Hematopoietic multipotent progenitor cell (in vitro differentiated cells): ENCODE measurements around the gene WNT7B. TPM values are rescaled to one million over a fixed set of nuclear protein-coding genes. Genes with fewer than 3 reads are reported as not detected.

Experiments used
- DNase-seq, 3 donors: peaks; one replicate each; pipeline ENCODE4 v3.0.0-alpha.2; 2011 to 2015; ENCODE audit warnings: low read depth in 2 of 3, low spot score in 2 of 3
- total RNA-seq: library from RNA; depleted of rRNA; stranded (reverse); fragments of >200 nt; gene quantifications from one replicate; pipeline ENCODE4 v1.2.3, GENCODE V29; 2012

WNT7B gene
- total RNA-seq, result under 0.01 TPM

- DNase-seq, result no peak
These were observed at the start of gene WNT7B for GRCh38 chr22:45977003-45977411. TSS of gene WNT7B (minus strand) at chr22:45977162. CDS start at chr22:45976754, 408 bp downstream.

GRCh38 chr22:46025973-46026898 lies 49.3 kb upstream of the WNT7B start:
- no peak for DNase-seq

- no peak for DNase-seq
These were observed 48.4 kb upstream of the WNT7B start for GRCh38 chr22:46025225-46025972.

GRCh38 chr22:46024136-46024840 lies 47.3 kb upstream of the WNT7B start:
- no peak for DNase-seq

- DNase-seq, result no peak
These were observed 46.6 kb upstream of the WNT7B start for GRCh38 chr22:46023558-46023981.

GRCh38 chr22:46022881-46023512 lies 46.0 kb upstream of the WNT7B start:
- no peak for DNase-seq

GRCh38 chr22:46021577-46021976 lies 44.6 kb upstream of the WNT7B start:
- no peak for DNase-seq

- no peak for DNase-seq
These were observed 42.4 kb upstream of the WNT7B start for GRCh38 chr22:46019351-46019750.

- DNase-seq, result no peak
These were observed 41.9 kb upstream of the WNT7B start for GRCh38 chr22:46018859-46019258.

GRCh38 chr22:46017166-46017565 lies 40.2 kb upstream of the WNT7B start:
- DNase-seq, result no peak

- peak; percentile 40 to 94 (median 94) for DNase-seq
These were observed 36.8 kb upstream of the WNT7B start for GRCh38 chr22:46013460-46014416.

- DNase-seq, result no peak
These were observed 35.9 kb upstream of the WNT7B start for GRCh38 chr22:46012881-46013281.

- DNase-seq, result no peak
These were observed 35.4 kb upstream of the WNT7B start for GRCh38 chr22:46012182-46012880.

- no peak for DNase-seq
These were observed 34.7 kb upstream of the WNT7B start for GRCh38 chr22:46011627-46012181.

- DNase-seq, result no peak
These were observed 34.1 kb upstream of the WNT7B start for GRCh38 chr22:46010951-46011626.

GRCh38 chr22:46010207-46010867 lies 33.4 kb upstream of the WNT7B start:
- no peak for DNase-seq

- no peak for DNase-seq
These were observed 32.8 kb upstream of the WNT7B start for GRCh38 chr22:46009730-46010129.
